Immature natural killer cell (primary cell): ENCODE results near the gene TADA2A. TPM values are rescaled to one million over a fixed set of nuclear protein-coding genes. Genes with fewer than 3 reads are reported as not detected.

Source experiments
- DNase-seq, 3 donors: peaks; one replicate each; pipeline ENCODE4 v3.0.0; 2022; ENCODE audit warnings: mixed read lengths in 1 of 3
- H3K27ac Mint-ChIP-seq, 6 donors: one replicate each; pipeline ENCODE4 v1.8.0; 2020; ENCODE audit warnings: mixed read lengths in 6 of 6, mild to moderate bottlenecking in 5 of 6, inconsistent platforms in 4 of 6, moderate library complexity in 3 of 6
- H3K27me3 Mint-ChIP-seq, 3 donors: one replicate each; pipeline ENCODE4 v1.8.0; 2020 to 2021; ENCODE audit warnings: low read depth in 3 of 3, mild to moderate bottlenecking in 3 of 3, mixed read lengths in 3 of 3, moderate library complexity in 3 of 3, inconsistent platforms in 1 of 3
- H3K36me3 Mint-ChIP-seq, 3 donors: one replicate each; pipeline ENCODE4 v1.8.0; 2020; ENCODE audit warnings: mixed read lengths in 3 of 3, inconsistent platforms in 2 of 3, mild to moderate bottlenecking in 2 of 3
- H3K4me1 Mint-ChIP-seq, 2 donors: one replicate each; pipeline ENCODE4 v1.8.0; 2020; ENCODE audit warnings: inconsistent platforms in 2 of 2, mild to moderate bottlenecking in 2 of 2, mixed read lengths in 2 of 2, moderate library complexity in 1 of 2
- H3K4me3 Mint-ChIP-seq, 5 donors: one replicate each; pipeline ENCODE4 v1.8.0; 2020; ENCODE audit warnings: mild to moderate bottlenecking in 5 of 5, mixed read lengths in 5 of 5, inconsistent platforms in 3 of 5, moderate library complexity in 3 of 5
- H3K9me3 Mint-ChIP-seq, 6 donors: one replicate each; pipeline ENCODE4 v1.8.0; 2020; ENCODE audit warnings: mild to moderate bottlenecking in 6 of 6, mixed read lengths in 6 of 6, inconsistent platforms in 4 of 6, moderate library complexity in 3 of 6
- polyA plus RNA-seq, 3 donors: library from polyadenylated mRNA; unstranded; fragments of 300-500 nt; fragmentation: Illumina TruSeq; gene quantifications; one replicate each; pipeline ENCODE4 v1.2.3, GENCODE V29; 2021

The TADA2A gene
- polyA plus RNA-seq, 3 donors from 2014 or later, result 3.3 to 16.0 (median 4.0) TPM

DNA sequence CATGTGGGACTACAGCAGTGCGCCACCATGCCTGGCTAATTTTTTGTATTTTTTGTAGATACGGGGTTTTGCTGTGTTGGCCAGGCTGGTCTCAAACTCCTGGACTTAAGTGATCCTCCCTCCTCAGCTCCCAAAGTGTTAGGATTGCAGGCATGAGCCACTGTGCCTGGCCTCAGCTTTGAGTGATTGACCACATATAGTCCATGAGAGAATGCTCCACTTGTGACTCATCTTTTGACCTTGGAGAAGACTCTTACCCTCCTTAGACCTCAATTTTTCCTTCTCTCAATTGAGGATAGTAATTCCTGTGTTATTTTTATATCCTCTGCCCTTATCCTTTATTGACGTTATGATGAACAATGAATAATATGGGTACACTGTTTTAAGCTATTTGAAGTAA lies 52.1 kb downstream of the TADA2A start:
- Mint-ChIP-seq H3K36me3 (peaks cover 4 to 14% (median 9%) of the 10 kb centered on the region in 3 donors), H3K27me3 (no peaks in the 10 kb centered on the region), H3K4me1 (no peaks in the 10 kb centered on the region), H3K9me3 (no peaks in the 10 kb centered on the region), H3K4me3 (no peak overlapping the region), H3K27ac (no peak overlapping the region)
- no peak for DNase-seq

DNA sequence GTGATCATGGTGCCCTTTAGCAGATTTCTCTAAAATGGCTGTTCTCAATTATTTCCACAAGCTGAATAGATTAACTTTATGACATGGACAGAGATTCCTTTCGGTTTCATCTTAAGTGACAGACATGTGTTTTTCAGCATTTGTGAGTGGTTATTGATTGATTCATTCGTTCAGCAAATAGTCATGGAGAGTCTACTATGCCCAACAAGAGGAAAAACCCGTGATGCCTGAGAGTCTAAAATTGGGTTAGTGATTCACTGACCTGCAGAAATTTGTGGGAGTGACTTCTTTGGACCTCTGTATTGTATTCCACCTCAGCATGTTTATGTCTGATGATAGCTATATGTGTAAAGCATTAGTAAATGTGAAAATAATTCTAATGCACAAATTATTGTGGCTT lies 55.0 kb downstream of the TADA2A start:
- H3K27ac Mint-ChIP-seq, result peak overlapping the region in 1 of 6 donors; percentile 23
- H3K4me3 Mint-ChIP-seq, result no peak overlapping the region
- no peak for DNase-seq
- no peaks in the 10 kb centered on the region for H3K4me1 Mint-ChIP-seq
- no peaks in the 10 kb centered on the region for H3K9me3 Mint-ChIP-seq
- H3K27me3 Mint-ChIP-seq, result no peaks in the 10 kb centered on the region
- H3K36me3 Mint-ChIP-seq, result peaks cover 9 to 25% (median 13%) of the 10 kb centered on the region in 3 donors

DNA sequence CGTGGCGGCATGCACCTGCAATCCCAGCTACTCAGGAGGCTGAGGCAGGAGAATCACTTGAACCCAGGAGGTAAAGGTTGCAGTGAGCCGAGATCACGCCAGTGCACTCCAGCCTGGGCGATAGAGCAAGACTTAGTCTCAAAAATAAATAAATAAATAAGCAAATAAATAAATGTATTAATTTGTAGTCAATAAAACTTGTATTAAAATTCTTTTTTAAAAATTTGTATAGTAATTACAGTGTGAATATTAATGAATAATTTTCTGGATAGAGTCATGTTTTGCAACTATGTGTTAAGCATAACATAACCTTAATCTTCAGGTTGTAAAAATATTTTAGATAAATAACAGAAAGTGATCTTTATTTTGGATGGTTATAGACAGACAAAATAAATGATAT lies 55.8 kb downstream of the TADA2A start:
- no peak for DNase-seq
- peaks cover 9 to 26% (median 13%) of the 10 kb centered on the region in 3 donors for H3K36me3 Mint-ChIP-seq
- no peak overlapping the region for H3K4me3 Mint-ChIP-seq
- no peaks in the 10 kb centered on the region for H3K27me3 Mint-ChIP-seq
- H3K9me3 Mint-ChIP-seq, result no peaks in the 10 kb centered on the region
- H3K27ac Mint-ChIP-seq, result no peak overlapping the region
- no peaks in the 10 kb centered on the region for H3K4me1 Mint-ChIP-seq

DNA sequence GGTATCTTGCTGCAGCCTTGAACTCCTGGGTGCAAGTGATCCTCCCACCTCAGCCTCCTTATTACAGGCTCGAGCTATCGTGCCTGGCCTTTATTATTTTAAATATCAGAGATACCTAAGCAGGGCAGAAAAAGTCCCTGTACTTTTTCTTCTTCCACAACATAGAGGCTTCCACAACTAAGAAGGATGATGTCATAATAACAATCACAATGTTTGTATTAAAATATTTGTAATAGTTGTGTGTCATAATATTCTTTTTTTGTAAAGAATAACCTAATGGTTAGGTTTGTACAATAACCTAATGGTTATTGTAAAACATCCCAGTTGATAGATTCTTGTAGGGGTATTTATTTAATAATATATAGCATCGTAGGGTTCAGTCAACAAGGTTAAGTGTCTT lies 56.4 kb downstream of the TADA2A start:
- Mint-ChIP-seq H3K27ac (no peak overlapping the region), H3K36me3 (peaks cover 9 to 26% (median 13%) of the 10 kb centered on the region in 3 donors), H3K9me3 (no peaks in the 10 kb centered on the region), H3K27me3 (no peaks in the 10 kb centered on the region), H3K4me1 (no peaks in the 10 kb centered on the region), H3K4me3 (no peak overlapping the region)
- DNase-seq, result no peak

DNA sequence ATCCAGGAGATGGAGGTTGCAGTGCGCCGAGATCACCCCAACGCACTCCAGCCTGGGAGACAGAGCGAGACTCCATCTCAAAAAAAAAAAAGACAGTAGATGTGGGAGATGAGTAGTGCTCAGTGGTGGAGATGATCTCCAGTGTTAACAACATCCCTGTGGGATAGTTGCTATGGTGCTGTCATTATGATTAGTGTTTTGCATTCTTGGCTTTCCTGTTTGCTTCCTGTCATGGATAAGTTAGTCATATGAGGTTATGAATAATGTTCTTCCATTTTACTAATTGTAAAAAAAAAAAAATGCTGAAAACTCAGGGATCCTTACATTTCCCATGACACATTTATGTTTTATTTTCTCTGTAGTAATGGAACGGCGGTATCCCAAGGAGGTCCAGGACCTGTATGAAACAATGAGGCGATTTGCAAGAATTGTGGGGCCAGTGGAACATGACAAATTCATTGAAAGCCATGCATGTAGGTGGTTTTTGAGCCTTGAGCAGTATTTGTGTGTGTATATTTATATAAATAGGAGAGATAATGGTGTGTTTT lies 58.5 kb downstream of the TADA2A start:
- Mint-ChIP-seq H3K27ac (no peak overlapping the region), H3K27me3 (no peaks in the 10 kb centered on the region), H3K36me3 (peaks cover 10 to 28% (median 13%) of the 10 kb centered on the region in 3 donors), H3K4me3 (no peak overlapping the region), H3K4me1 (no peaks in the 10 kb centered on the region), H3K9me3 (no peaks in the 10 kb centered on the region)
- no peak for DNase-seq

DNA sequence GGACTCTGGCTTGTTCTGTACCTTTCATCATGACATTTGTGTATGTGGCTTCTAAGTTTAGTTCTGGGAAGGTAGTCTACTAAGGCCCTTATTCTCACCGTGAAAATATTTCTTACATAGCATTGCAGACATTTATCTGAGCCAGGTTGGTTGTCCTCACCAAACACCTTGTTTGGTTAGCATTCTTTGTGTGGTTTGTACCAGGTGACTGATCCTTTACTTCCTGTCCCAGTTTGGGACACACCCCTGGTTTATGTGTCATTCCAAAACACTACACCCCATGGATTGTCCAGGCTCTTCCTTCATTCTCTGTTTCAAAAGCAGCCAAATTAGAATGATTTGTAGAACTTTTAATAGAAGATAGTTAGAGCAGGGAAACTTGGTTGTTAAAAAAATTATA lies 59.8 kb downstream of the TADA2A start:
- Mint-ChIP-seq H3K27ac (no peak overlapping the region), H3K27me3 (peaks cover 0 to 1% (median 0%) of the 10 kb centered on the region in 3 donors), H3K4me3 (no peak overlapping the region), H3K9me3 (no peaks in the 10 kb centered on the region), H3K4me1 (no peaks in the 10 kb centered on the region), H3K36me3 (peaks cover 18 to 34% (median 22%) of the 10 kb centered on the region in 3 donors)
- DNase-seq, result no peak

DNA sequence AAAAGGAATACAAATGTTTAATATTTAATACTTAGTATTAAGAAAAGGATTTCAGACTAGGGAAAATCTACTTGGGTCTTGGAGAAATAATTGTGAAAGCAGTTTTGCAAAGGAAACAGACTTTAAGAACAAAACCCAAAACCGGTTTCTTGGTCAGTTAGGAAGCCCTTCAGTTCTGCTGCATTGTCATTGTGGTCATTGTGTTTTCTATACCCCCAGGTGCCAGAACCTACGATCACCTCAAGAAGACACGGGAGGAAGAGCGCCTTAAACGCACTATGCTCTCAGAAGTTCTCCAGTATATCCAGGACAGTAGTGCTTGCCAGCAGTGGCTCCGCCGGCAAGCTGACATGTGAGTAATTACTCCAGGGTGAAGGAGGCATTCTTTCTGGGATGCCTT lies 63.5 kb downstream of the TADA2A start:
- H3K4me3 Mint-ChIP-seq, result no peak overlapping the region
- no peaks in the 10 kb centered on the region for H3K9me3 Mint-ChIP-seq
- peak overlapping the region in 1 of 6 donors; percentile 33 for H3K27ac Mint-ChIP-seq
- DNase-seq, result no peak
- peaks cover 0 to 1% (median 0%) of the 10 kb centered on the region in 3 donors for H3K27me3 Mint-ChIP-seq
- H3K4me1 Mint-ChIP-seq, result no peaks in the 10 kb centered on the region
- H3K36me3 Mint-ChIP-seq, result peaks cover 28 to 52% (median 31%) of the 10 kb centered on the region in 3 donors

DNA sequence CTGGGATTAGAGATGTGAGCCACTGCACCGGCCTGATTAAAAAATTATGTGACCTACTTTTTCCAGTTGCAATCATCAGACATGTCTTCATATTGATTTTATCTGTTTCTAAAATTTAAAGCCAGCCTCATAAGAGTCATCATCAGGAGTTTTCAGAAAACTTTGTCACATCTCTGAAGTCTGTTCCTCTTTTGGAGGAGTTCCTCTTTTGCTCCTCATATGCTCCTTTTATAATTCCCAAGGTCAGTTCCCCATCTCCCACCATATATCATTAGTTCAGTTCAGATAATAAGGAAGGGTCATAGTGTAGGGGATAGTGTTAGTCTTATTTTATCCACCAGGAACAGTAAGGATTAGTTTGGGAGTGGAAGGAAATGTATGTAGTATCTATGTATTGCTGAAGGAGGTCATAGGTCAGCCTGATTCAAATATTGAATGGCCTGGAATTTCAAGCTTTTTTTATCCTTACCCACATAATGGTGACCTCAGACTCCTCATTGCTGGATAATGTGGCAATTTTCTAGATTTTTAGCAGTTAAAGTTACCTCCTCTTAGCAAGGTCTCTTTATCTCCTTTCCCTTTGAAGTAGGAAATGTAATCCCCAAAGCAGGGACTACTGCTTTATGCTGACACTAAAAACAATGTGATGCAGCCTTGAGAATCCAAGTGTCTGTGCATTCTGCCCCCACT lies 69.2 kb downstream of the TADA2A start:
- Mint-ChIP-seq H3K36me3 (peaks cover 35 to 58% (median 39%) of the 10 kb centered on the region in 3 donors), H3K27ac (no peak overlapping the region), H3K27me3 (no peaks in the 10 kb centered on the region), H3K4me1 (no peaks in the 10 kb centered on the region), H3K4me3 (no peak overlapping the region), H3K9me3 (no peaks in the 10 kb centered on the region)
- no peak for DNase-seq

DNA sequence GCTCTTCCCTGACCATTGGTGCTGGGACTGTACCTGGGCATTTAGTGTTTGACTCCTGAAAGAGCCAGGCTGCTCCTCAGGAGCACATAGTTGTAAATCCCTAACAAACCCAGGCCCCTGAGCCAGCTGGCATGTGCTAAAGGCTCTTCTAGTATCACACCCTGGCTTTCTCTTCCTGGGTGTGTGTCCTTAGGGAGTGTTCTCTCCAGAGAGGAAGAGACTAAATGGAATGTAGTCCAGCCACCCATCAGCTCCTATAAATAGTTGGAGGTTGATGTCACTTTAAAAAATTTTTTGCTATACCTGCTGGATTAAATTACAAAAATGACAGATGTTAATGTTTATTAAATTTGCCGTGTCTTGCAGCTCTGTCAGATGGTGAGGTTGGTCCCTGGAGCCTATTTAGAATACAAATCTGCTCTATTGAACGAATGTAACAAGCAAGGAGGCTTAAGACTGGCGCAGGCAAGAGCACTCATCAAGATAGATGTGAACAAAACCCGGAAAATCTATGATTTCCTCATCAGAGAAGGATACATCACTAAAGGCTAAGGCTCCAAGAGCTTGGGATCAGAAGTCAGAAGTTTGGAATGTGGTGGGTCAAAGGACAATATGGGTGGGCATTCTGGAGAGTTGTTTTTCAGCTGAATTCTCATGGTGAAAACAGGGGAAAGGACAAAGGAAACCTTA lies 69.9 kb downstream of the TADA2A start:
- no peak overlapping the region for H3K27ac Mint-ChIP-seq
- H3K9me3 Mint-ChIP-seq, result no peaks in the 10 kb centered on the region
- DNase-seq, result no peak
- H3K27me3 Mint-ChIP-seq, result no peaks in the 10 kb centered on the region
- no peaks in the 10 kb centered on the region for H3K4me1 Mint-ChIP-seq
- H3K4me3 Mint-ChIP-seq, result no peak overlapping the region
- peaks cover 30 to 53% (median 34%) of the 10 kb centered on the region in 3 donors for H3K36me3 Mint-ChIP-seq

DNA sequence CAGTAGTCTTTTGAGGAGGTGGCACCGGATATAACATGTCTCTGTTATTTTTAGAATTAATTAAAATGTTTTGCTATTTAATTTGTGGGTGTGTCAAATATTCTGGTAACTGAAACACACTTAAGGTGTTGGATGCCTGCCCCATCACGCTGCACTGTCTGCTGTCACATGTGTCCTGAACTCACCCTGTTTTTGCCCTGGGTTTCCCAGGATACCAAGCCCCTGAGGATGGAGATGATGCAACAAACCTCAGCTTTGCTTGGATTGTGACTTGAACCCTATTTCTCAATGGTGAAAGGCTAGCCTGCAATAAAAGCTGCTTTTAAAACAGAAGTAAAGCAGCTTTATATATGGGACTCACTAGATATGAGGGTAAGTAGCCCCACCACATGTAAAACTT lies 71.5 kb downstream of the TADA2A start:
- H3K9me3 Mint-ChIP-seq, result no peaks in the 10 kb centered on the region
- no peak for DNase-seq
- no peak overlapping the region for H3K4me3 Mint-ChIP-seq
- no peaks in the 10 kb centered on the region for H3K27me3 Mint-ChIP-seq
- no peak overlapping the region for H3K27ac Mint-ChIP-seq
- peaks cover 28 to 44% (median 31%) of the 10 kb centered on the region in 3 donors for H3K36me3 Mint-ChIP-seq
- H3K4me1 Mint-ChIP-seq, result no peaks in the 10 kb centered on the region

DNA sequence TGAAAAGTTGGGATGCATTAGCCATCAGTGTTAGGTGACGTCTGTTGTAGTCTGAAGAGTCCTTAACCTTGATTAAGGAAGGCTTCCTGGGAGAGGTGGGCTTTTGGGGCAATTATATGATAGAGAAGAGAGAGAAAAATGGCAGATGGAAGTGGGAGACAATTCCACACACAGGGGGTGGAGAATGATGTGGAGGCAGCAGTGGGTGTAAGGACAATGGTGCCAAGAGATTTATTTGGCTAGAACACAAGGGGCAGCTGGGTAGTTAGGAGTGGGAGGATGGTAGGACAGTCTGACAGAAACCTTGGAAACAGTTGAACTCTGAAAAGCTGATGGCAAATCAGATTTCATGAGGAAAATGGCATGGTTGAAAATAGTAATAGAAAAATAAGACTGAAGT lies 72.3 kb downstream of the TADA2A start:
- Mint-ChIP-seq H3K27me3 (no peaks in the 10 kb centered on the region), H3K9me3 (no peaks in the 10 kb centered on the region), H3K36me3 (peaks cover 20 to 36% (median 23%) of the 10 kb centered on the region in 3 donors), H3K4me3 (no peak overlapping the region), H3K4me1 (no peaks in the 10 kb centered on the region), H3K27ac (peak overlapping the region in 2 of 6 donors; percentile 36 to 75)
- DNase-seq, result no peak

DNA sequence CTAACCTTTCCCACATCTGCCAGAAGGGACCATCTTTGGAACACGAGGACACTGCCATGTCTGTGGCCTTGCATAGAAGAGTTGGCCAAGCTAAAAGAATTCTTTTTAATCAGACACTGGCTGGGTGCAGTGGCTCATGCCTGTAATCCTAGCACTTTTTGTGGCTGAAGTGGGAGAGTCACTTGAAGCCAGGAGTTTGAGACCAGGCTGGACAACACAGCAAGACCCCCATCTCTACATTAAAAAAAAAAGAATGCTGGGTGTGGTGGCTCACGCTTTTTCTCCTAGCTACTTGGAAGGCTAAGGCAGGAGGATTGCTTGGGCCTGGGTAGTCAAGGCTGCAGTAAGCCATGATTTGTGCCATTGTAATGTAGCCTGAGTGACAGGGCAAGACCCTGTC lies 73.7 kb downstream of the TADA2A start:
- no peaks in the 10 kb centered on the region for H3K9me3 Mint-ChIP-seq
- no peak overlapping the region for H3K27ac Mint-ChIP-seq
- H3K36me3 Mint-ChIP-seq, result peaks cover 18 to 31% (median 20%) of the 10 kb centered on the region in 3 donors
- no peaks in the 10 kb centered on the region for H3K27me3 Mint-ChIP-seq
- no peak for DNase-seq
- no peak overlapping the region for H3K4me3 Mint-ChIP-seq
- H3K4me1 Mint-ChIP-seq, result no peaks in the 10 kb centered on the region

DNA sequence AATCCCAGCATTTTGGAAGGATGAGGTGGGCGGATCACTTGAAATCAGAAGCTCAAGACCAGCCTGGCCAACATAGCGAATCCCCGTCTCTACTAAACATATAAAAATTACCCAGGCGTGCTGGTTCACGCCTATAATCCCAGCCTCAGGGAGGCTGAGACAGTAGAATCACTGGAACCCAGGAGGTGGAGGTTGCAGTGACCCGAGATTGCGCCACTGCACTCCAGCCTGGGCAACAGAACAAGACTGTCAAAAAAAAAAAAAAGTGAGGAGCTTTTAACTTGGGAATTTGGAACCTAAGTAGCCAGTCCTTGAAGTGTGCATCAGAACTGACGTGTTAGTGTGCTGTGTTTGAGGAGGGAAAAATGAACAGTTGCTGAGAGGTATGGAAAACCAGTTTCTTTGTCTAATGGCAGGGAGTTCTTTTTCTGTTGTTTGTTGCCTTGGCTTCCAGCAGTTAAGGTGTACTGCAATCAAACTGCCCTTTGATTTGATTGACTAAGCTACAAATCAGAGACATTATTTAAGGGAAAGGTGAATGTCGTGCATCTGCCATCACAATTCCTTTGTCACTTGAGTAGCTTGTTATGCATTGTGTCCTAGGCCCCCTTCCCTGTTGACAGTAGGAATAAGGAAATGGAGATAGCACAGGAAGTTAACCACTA lies 74.4 kb downstream of the TADA2A start:
- no peak for DNase-seq
- peaks cover 13 to 25% (median 16%) of the 10 kb centered on the region in 3 donors for H3K36me3 Mint-ChIP-seq
- no peaks in the 10 kb centered on the region for H3K4me1 Mint-ChIP-seq
- H3K9me3 Mint-ChIP-seq, result no peaks in the 10 kb centered on the region
- no peaks in the 10 kb centered on the region for H3K27me3 Mint-ChIP-seq
- H3K27ac Mint-ChIP-seq, result peak overlapping the region in 2 of 6 donors; percentile 31 to 64
- H3K4me3 Mint-ChIP-seq, result no peak overlapping the region
